NAMALWA (cell line): ENCODE measurements around the gene PRKCSH.

Source experiments
- DNase-seq: peaks from one replicate; pipeline ENCODE4 v3.0.0-alpha.2; 2015; ENCODE audit warnings: low spot score

The PRKCSH gene

GRCh38 chr19:11478167-11479089, 43.0 kb downstream of the PRKCSH start:
- no peak for DNase-seq

- DNase-seq: no peak
Observed at GRCh38 chr19:11479090-11479897, 43.9 kb downstream of the PRKCSH start.

GRCh38 chr19:11479898-11480714, 44.7 kb downstream of the PRKCSH start:
- no peak for DNase-seq

- no peak for DNase-seq
Observed at GRCh38 chr19:11480715-11481533, 45.5 kb downstream of the PRKCSH start, which contains the start of gene ELAVL3. ELAVL3 (minus strand) TSS chr19:11481046; CDS start chr19:11480608, 438 bp downstream.

GRCh38 chr19:11481534-11482383, 46.3 kb downstream of the PRKCSH start:
- peak; percentile 93 for DNase-seq

GRCh38 chr19:11482384-11483050, 47.1 kb downstream of the PRKCSH start:
- DNase-seq: peak; percentile 91

- no peak for DNase-seq
Observed at GRCh38 chr19:11483366-11484111, 48.1 kb downstream of the PRKCSH start.

- DNase-seq: no peak
Observed at GRCh38 chr19:11485245-11485837, 49.9 kb downstream of the PRKCSH start.

- no peak for DNase-seq
Observed at GRCh38 chr19:11486661-11487503, 51.4 kb downstream of the PRKCSH start.

- DNase-seq: no peak
Observed at GRCh38 chr19:11489378-11489777, 53.9 kb downstream of the PRKCSH start.

- DNase-seq: no peak
Observed at GRCh38 chr19:11494634-11495285, 59.3 kb downstream of the PRKCSH start.

GRCh38 chr19:11495481-11495880, 60.0 kb downstream of the PRKCSH start:
- no peak for DNase-seq

GRCh38 chr19:11495885-11496284, 60.5 kb downstream of the PRKCSH start:
- no peak for DNase-seq

GRCh38 chr19:11496391-11497163, 61.1 kb downstream of the PRKCSH start:
- DNase-seq: peak; percentile 74

GRCh38 chr19:11499220-11499726, 63.8 kb downstream of the PRKCSH start:
- no peak for DNase-seq

GRCh38 chr19:11499890-11500420, 64.5 kb downstream of the PRKCSH start:
- no peak for DNase-seq
